ENCODE data around the gene ATIC. TPM values are rescaled to one million over a fixed set of nuclear protein-coding genes. Genes with fewer than 3 reads are reported as not detected.

The ATIC gene
- total RNA-seq, 4 donors from 2014 or later: 34.5 to 69.5 (median 41.3) TPM

- H3K27ac ChIP-seq: no peak overlapping the region
- DNase-seq: no peak
- H3K27me3 ChIP-seq: no peaks in the 10 kb centered on the region
- no peak for TF ChIP-seq POLR2A (IDR thresholded peaks at IDR 0.05)
- TF ChIP-seq CTCF (IDR thresholded peaks at IDR 0.05): no peak
- H3K36me3 ChIP-seq: peaks cover 0 to 34% (median 0%) of the 10 kb centered on the region in 3 donors
- H3K4me1 ChIP-seq: no peaks in the 10 kb centered on the region
- H3K4me3 ChIP-seq: no peak overlapping the region
- no peaks in the 10 kb centered on the region for H3K9me3 ChIP-seq
These were observed 63.0 kb downstream of the ATIC start for GRCh38 chr2:215374642-215375466.

GRCh38 chr2:215375467-215375830 is 63.6 kb downstream of the ATIC start:
- no peaks in the 10 kb centered on the region for H3K27me3 ChIP-seq
- H3K9me3 ChIP-seq: no peaks in the 10 kb centered on the region
- no peak for TF ChIP-seq POLR2A (IDR thresholded peaks at IDR 0.05)
- no peak for TF ChIP-seq CTCF (IDR thresholded peaks at IDR 0.05)
- DNase-seq: no peak
- H3K4me3 ChIP-seq: no peak overlapping the region
- no peaks in the 10 kb centered on the region for H3K4me1 ChIP-seq
- no peak overlapping the region for H3K27ac ChIP-seq
- H3K36me3 ChIP-seq: peaks cover 0 to 36% (median 0%) of the 10 kb centered on the region in 3 donors

- Histone ChIP-seq H3K27ac (no peak overlapping the region), H3K36me3 (peaks cover 0 to 42% (median 0%) of the 10 kb centered on the region in 3 donors), H3K4me3 (no peak overlapping the region), H3K4me1 (no peaks in the 10 kb centered on the region), H3K9me3 (no peaks in the 10 kb centered on the region), H3K27me3 (no peaks in the 10 kb centered on the region)
- no peak for TF ChIP-seq POLR2A (IDR thresholded peaks at IDR 0.05)
- TF ChIP-seq CTCF (IDR thresholded peaks at IDR 0.05): no peak
- no peak for DNase-seq
These were observed 64.4 kb downstream of the ATIC start for GRCh38 chr2:215376103-215376780.

- Histone ChIP-seq H3K4me3 (no peak overlapping the region), H3K27ac (no peak overlapping the region), H3K27me3 (no peaks in the 10 kb centered on the region), H3K4me1 (no peaks in the 10 kb centered on the region), H3K9me3 (no peaks in the 10 kb centered on the region), H3K36me3 (peaks cover 0 to 47% (median 0%) of the 10 kb centered on the region in 3 donors)
- no peak for DNase-seq
- TF ChIP-seq CTCF (IDR thresholded peaks at IDR 0.05): no peak
- TF ChIP-seq POLR2A (IDR thresholded peaks at IDR 0.05): no peak
These were observed 65.4 kb downstream of the ATIC start for GRCh38 chr2:215377283-215377682.

- Histone ChIP-seq H3K9me3 (no peaks in the 10 kb centered on the region), H3K27me3 (no peaks in the 10 kb centered on the region), H3K4me1 (no peaks in the 10 kb centered on the region), H3K36me3 (peaks cover 0 to 54% (median 0%) of the 10 kb centered on the region in 3 donors), H3K4me3 (no peak overlapping the region), H3K27ac (no peak overlapping the region)
- no peak for DNase-seq
- TF ChIP-seq CTCF (IDR thresholded peaks at IDR 0.05) (no peak), POLR2A (IDR thresholded peaks at IDR 0.05) (no peak)
These were observed 66.2 kb downstream of the ATIC start for GRCh38 chr2:215378045-215378444.

All from Peyer's patch (tissue), 4 donors.